Activated CD4-positive, CD25-positive, alpha-beta regulatory T cell (primary cell): ENCODE data around the gene OR10H5.
"Not testable (repeated sequence)": the region's sequence is repeated elsewhere in the genome, so short reads cannot be mapped to it uniquely, and the experiment has no call there.

Source experiments
- DNase-seq, 4 experiments: peaks; one replicate each; lab custom pipeline; 2025; lab: John Stamatoyannopoulos, UW

OR10H5 gene, protein sequence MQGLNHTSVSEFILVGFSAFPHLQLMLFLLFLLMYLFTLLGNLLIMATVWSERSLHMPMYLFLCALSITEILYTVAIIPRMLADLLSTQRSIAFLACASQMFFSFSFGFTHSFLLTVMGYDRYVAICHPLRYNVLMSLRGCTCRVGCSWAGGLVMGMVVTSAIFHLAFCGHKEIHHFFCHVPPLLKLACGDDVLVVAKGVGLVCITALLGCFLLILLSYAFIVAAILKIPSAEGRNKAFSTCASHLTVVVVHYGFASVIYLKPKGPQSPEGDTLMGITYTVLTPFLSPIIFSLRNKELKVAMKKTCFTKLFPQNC

DNA sequence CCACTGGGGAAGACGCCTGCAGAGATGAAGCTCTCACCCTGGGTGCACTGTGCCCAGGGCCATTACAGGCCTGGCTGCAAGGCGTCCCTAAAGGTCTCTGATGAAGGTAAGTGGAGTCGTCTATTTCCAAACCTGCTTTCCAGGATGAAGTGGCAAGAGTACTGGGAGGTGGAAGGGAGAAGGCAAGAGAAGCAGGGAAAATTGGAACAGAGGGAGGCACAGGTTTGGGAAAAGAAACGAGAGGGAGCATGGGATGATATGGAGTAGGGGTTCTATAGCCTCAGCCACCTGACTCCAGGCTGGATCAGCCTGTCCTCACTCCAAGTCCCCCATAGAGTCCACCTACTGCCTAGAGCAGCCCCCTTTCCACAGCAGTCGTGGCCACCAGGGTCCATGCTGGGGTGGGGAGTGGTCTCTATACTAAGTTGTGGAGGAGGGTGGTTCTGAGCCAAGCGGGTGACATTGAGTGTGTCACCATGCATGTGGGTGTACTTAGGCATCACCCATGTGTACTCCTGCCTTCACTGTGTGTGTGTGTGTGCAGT, at the start of gene OR10H5:
TSS of gene OR10H5 (plus strand) at position 51 of the 545 bp plus-strand sequence. CDS start 6,388 bp downstream, outside the sequence.
- no peak for DNase-seq

DNA sequence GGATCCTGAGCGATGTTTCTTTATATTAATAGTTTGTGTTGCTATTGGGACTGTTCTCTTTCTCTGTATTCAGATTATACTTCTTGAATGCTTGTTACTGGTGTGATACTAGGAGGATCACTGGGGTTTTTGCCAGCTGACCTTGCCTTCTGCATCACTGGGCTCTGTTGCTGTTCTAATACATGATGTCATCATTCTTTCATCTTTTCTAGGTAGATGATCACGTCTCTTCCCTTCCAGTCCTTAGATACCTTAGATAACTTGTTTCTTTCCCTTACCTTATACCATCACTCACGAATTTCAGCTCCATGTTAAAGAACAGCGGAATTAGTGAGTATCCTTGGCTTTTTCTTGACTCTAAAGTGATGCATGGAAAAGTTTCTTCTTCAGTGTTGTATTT, 49.7 kb upstream of the OR10H5 start, which contains the start of gene OR10H3:
TSS of gene OR10H3 (plus strand) at position 264 of the 400 bp plus-strand sequence. CDS start 3,408 bp downstream, outside the sequence.
- DNase-seq: no peak

DNA sequence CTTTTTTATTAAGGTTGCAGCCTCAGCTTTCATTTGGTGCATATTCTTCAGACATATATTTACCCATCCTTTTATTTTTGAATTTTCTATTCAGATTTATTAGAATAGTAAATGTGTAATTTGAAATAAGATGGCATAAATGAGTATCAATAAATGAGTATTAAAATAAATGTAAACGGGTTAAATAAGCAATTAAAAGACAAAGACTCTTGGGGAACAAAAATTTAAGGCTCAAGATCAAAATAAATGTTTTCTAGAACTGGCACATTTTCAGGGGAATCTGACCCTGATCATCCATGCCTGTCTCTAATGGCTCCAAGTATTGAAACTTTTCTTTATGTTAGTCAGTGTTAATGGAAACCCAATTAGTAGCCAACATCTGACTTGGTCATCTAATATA, 46.7 kb upstream of the OR10H5 start:
- DNase-seq: no peak

DNA sequence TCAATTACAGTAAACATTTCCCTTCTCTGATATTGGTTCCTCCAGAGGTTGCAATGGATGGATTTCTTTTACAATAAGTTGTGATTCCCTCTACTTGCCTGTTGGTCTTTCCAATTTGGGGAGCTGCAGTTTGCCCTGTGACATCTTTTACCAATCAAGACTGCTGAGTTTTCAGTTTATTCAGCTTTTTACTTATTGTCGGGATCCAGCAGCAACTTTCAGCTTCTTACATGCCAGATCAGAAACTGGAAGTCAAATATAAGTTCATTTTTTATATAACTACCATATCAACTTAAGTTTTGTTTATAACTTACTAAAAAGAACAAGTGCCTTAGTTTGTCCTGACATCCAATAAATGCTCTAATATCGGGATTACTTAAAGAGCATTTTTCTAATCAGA, 39.2 kb upstream of the OR10H5 start:
- DNase-seq: no peak

DNA sequence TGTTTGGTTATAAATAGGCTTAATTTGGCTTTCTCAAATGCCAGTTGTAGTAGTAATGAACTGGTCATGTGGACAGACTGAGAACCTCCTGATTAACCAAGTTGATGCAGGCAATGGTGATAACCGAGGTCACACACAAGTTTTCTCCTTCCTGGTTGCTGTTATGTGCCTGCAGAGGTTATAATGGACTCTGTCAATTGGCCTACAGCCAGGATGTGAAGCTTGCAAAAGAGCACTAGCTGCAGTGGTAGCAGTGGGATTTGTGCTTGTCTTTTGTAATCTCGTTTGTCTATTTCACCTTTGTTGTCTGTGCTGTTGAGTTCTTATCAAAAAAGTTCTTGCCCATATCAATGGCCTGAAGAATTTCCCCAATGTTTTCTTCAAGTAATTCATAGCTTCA, 29.1 kb upstream of the OR10H5 start:
- no peak for DNase-seq

DNA sequence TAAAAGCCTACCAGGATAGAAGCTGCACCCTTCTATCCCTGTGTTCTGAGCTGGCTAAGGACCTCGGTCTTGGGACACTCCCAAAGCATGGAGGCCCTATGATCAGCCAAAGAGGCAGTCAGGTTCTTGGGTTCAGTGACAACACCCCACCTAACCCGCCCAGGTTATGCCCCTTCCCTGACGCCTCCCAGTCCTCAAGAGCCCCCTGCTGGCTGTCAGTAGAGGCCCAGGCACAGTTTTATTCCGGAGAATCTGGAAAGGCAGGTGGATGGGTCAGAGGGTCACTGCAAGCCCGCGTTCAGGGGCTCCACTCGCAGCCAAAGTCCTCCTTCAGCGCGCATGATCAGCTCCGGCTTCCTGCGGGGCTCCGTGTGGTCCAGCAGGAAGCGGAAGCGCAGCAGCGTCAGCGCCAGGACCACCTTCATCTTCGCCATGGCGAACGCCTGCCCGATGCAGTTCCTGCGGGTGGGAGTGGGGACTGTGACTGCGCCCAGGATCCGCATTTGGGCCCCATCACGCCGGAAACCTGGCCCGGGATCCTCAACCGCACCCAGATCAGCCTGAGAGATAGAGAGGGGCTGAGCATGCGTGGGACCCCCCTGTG, 27.4 kb upstream of the OR10H5 start:
- DNase-seq: no peak

DNA sequence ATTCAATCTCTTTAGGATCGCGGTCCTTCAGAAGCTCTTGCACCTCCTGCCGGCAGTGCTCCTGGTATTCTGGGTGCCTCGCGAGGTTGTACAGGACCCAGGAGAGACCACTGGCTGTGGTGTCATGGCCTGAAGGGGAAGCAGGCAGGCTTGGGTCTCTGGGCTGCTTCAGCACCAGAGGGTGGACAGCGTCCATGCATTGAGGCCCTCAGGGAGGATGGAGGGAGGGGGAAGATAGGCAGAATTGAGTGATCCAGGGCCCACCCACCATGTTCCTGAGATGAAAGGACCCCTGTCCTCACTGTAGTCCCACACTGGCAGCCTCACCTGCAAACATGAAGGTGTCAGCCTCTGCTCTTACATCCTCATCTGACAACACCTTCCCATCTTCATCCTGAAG, 17.9 kb upstream of the OR10H5 start:
- no peak for DNase-seq

DNA sequence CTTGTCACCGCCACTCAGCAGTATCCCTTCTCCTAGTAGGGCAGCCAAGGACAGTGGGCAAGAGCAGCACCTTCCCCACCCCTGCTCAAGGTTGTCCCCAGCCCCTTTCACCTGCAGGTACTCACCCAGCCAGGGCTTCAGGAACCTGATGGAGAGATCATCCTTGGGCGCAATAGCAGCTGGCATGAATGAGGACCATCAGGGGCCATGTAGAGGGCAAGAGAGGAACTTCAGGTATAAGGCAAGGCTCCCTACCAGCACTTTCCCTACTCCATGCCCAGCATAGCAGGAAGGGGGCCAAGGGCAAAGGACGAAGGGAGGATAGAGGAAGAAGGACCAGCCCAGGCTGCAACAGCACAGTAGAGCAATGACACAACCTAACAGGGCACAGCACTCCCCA, 13.3 kb upstream of the OR10H5 start:
- not testable (repeated sequence) for DNase-seq

DNA sequence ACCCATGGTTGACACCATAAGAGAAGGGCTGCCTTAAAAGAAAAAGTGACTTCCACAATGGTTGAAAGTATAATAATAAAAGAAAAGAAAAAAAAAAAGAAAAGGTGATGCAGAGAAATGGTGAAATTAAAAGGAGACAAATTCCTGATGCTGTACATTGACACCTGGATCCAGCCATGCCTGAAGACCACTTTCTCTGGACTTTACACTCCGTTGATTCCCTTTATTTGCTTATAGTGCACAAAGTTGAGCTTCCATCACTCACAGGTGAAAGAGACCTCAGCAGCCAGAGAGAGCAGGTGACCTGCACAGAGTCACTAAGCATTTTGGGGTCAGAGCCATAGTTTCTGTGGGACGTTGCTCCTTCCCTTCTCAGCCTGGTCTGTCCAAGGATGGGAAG, 12.2 kb upstream of the OR10H5 start:
- DNase-seq: no peak

DNA sequence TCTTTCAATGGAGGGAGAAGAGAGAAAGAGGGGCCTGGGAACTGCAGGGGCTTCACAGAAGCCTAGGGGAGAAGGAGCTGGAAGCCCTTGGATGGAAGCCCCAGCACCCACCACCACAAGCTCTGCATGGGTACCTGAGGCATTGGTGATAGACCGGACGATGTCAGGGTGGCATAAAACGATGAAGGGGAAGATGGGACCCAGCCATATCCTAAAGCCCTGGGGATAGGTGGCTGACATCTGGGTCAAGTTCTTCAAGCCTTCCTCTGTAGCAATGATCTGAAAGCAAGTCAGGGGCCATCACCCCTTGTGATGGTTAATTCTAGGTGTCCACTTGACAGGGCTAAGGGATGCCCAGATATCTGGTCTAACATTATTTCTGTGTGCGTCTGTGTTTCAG, 11.2 kb upstream of the OR10H5 start:
- no peak for DNase-seq

DNA sequence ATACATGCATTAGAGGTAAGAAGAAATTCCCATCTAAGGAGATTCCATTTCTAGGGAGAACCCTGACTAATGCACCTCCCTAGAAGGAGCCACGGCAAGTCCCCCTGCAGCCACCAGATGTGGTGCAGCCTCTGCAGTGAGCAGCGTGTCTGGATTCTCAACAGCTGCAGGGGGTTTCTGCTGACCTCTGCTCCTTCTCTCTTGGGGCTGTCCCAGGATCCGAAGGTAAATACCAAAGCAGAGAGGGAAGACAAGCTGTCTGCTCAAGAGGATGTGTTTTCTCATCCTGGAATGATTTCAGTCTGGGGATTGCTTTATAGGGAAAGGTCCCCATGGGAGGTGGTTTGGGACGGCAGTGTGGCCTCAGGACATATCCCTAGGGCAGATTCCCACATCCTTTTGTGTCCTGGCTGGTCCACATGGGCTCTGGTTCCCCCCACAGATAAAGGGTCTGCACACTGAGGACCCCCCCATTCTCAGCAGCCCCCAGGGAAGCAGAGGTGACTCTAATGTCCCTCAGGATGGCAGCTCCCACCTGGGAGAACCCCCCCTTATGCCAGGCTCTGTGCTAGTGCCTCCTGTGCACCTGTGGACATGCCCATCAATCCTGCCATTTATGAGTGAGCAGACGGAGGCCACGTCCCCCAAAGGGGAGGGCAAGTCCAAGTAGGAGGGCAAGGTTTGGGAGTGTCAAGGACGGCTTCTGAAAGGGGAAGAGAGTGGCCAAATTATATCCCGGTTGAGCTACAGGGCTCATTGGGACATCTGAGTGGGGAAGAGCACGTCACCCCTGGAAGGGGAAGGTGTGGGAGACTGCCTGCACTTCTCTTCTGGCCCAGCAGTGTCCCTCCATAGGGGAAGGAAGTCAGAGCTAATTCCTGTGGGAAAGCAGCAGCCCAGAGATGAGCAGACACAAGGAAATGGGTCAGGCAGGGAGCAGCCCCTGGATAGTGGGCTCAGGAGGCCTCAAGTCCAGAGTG, 10.2 kb upstream of the OR10H5 start:
- no peak for DNase-seq

DNA sequence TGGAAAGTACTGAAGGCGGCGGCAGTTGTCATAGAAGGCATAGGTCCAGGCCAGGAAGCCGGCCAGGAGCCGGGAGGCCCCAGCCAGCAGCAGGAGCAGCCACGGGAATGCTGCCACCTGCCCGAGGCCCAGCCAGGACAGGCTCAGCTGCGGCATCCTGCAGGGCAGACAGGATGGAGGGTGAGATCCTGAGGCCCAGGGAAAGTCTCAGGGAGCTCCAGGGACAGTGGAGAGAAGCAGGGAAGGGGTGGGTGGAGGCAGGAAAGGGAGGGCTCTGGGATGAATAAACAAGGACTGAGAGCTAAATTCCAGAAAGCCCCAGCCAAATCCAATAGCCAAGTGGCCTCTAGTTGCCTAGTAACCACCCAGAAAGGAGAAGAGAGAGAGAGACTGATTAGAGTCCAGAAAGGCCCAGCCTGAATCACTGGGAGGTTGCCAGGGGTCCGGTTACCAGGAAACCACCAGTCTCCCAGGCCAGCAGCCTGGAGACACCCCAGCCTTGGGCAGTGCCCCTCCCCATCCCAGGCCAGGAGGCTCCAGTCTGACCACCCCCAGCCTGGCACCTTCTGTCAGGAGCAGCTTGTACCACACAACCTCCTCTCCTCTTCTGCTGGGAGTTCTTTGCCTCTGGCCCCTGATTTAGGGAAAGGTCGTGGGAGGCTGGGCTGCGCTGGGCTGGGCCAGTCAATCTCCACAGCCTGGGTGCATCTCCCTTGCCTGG, 7.5 kb upstream of the OR10H5 start:
- DNase-seq: no peak

DNA sequence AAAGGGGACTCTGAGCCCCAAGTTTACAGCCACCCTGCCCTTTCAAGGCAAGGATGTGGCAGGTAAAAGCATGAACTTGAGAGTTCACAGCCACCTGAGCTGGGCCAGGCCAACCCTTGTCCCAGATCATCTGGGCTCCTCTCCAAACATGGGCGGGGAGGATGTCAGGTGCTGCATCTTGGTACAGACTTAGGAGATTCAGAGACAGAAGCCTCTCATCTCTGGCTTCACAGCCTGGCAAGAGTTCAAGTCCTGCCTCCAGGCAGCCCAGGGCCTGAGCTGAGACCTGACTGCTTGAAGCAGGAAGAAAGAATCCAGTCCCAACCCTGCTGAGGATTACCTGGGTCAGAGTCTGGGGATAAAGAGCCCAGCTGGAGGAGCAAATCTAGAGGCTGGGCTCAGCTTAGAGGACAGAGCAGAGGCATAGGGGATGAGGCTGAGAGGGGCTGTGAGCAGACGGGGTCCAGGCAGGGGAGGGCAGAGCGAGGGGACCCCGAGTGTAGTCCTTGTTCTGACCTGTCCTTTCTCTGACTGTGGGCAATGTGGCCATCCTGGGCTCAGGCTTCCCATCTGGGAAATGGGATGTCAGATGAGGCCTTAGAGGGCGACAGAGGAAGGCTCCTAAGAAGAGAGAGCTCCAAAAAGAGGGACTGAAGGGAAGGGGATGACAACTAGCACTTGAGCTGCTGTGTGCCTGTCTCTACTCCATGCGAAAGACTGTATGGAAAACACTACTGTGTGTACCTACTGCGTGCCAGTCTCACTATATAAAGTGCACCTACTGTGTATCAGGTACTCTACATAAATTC, 6.6 kb upstream of the OR10H5 start:
- no peak for DNase-seq

DNA sequence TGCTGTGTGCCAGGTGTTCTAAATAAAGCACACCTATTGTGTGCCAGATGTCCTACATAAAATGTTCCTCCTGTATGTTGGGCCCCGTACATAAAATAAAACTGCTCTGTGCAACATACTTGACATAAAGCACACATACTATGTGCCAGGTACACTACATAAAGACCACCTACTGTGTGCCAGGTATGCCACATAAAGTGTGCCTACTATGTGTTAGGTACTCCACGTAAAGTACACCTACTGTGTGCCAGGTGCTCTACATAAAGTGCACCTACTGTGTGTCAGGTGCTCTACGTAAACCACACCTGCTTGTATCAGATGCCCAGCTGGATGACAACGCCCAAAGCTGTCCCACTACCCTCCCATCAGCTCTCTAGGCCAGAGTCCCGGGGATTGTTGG, 5.8 kb upstream of the OR10H5 start:
- no peak for DNase-seq

DNA sequence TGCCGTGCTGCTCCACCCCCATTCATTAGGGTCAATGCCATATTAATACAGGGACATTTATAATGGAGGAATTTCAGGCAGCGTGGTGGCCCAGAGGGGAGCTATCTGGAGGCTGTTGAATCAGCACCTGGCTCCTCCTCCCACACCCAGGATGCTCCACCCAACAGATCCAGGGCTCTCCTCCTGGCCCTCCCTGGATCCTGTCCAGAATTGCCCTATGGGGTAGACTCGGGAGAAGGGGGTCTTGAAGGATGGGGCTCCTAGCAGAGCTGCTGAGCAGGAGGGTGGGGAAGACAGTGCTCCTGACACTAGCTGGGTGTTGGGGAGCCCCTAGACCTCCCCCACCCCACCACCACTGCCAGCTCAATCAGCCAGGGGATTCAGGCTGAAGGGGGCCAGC, 5.2 kb upstream of the OR10H5 start:
- DNase-seq: no peak

DNA sequence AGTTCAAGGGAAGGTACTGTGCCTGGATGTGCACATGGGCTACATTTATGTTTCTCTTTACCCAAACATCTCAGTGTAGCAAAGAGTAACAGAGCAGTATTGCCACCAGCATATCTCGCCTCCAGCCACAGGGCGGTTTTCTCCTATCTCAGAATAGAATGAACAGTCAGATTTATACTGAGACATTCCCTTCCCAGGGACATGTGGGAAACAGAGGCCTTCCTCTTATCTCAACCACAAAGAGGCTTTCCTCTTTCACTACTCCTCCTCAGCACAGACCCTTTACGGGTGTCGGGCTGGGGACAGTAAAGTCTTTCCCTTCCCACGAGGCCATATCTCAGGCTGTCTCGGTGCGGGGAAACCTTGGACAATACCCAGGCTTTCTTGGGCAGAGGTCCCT, 4.6 kb upstream of the OR10H5 start:
- DNase-seq: not testable (repeated sequence)

DNA sequence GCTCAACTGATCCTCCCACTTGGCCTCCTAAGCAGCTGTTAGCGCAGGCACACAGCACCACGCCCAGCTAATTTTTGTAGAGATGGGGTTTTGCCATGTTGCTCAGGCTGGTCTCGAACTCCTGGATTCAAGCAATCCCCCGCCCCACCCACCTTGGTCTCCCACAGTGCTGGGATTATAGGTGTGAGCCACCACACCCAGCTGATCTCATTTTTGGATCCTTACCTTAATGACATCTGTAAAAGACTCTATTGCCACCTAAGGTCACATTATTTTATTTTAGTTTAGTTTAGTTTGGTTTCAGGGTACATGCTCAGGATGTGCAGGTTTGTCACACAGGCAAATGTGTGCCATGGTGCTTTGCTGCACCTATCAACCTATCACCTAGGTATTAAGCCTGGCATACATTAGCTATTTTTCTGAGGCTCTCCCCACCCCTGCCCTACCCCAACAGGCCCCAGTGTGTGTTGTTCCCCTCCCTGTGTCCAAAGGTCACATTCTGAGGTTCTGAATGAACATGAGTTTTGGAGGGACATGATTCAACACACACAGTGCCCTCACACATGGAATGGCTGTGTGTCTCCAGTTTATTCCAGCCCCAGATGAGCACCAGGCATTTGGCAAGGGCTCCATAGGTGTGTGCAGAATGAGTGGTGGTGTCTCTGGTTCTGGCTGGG, 1.3 kb downstream of the OR10H5 start:
- DNase-seq: no peak

DNA sequence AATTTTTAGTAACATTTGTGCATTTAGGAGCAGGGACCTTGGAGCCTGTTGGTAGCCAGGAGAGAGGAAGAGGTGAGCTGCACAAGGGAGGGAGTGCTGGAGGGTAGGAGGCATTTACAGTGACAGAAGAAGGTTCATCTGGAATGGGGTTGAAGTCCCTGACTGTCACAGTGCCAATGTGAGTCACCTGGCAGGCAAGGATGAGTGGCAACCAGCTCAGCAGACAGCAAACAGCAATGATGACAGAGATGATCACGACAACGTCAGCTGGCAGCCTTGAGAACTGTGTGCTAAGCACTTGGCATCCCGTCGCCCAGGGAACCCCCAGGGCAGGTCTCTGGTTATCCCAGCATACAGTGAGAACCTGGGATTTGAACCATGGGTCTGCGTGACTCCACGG, 2.6 kb downstream of the OR10H5 start:
- no peak for DNase-seq

DNA sequence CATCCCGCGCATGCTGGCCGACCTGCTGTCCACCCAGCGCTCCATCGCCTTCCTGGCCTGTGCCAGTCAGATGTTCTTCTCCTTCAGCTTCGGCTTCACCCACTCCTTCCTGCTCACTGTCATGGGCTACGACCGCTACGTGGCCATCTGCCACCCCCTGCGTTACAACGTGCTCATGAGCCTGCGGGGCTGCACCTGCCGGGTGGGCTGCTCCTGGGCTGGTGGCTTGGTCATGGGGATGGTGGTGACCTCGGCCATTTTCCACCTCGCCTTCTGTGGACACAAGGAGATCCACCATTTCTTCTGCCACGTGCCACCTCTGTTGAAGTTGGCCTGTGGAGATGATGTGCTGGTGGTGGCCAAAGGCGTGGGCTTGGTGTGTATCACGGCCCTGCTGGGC, 6.8 kb downstream of the OR10H5 start:
- DNase-seq: not testable (repeated sequence)

DNA sequence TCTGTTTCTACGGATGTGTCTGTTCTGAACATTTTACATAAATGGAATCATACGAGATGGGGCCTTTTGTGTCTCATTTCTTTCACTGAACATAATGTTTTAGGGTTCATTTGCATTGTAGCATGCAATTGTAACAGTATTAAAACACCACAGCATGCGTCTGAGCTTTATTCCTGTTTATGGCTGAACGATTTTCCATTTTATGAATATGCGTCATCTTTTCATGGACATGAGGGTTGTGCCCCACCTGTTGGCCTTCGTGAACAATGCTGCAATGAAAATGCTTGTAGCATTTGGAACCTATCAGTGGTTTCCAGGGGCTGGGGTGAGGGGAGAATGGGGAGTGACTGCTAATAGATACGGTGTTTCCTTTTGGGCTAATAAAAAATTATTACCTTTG, 22.9 kb downstream of the OR10H5 start:
- DNase-seq: no peak
